Fibroblast of lung (primary cell): ENCODE results near the gene PCGF3.

Experiments
- CTCF ChIP-seq, 2 donors: IDR thresholded peaks in 1 of 2; conservative IDR thresholded peaks in 1 of 2; 1 replicate in 1 of 2; 2 replicates in 1 of 2; pipeline ENCODE4 v1.5.1; 2011 to 2012; ENCODE audit warnings: low read length in 2 of 2, control low read depth in 1 of 2, inconsistent platforms in 1 of 2, low read depth in 1 of 2, mild to moderate bottlenecking in 1 of 2
- EZH2 ChIP-seq: IDR thresholded peaks from 2 replicates; pipeline ENCODE4 v1.5.1; 2012; ENCODE audit warnings: low read length, control low read depth, mild to moderate bottlenecking; ENCODE audit errors: missing control alignments

- TF ChIP-seq CTCF (conservative IDR thresholded peaks at IDR 0.05 in 1 of 2, IDR thresholded peaks at IDR 0.05 in 1 of 2; ENCODE audit: low read depth in 1 of 2, low read length in 2 of 2) (no peak), EZH2 (no peak)
These were observed 28.8 kb upstream of the PCGF3 start for GRCh38 chr4:676871-677235.
